ENCODE measurements around the gene PHF2. TPM values are rescaled to one million over a fixed set of nuclear protein-coding genes. Genes with fewer than 3 reads are reported as not detected.

The PHF2 gene
- total and polyA plus RNA-seq, 7 donors: 10.9 to 31.9 (median 21.4) TPM

DNA sequence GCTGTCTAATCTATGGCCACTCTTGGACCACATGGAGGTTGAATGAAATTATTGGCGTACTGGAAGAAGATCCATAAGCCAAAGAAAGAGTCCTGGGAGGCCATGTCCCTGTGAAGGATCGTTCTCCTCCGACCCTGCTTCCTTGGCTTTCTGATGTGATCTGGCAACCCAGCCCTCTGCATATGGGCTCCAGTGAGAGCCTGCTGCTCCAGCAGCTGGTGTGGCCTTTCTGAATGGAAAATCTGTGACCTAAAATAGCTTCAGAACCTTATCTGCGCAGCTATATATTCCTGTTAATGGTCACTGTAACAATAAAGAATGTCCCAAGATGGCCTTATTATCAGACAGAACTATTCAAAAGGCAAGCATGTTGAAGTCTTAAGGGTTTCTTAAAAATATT is 40.2 kb upstream of the PHF2 start:
- no peak overlapping the region for H3K27ac ChIP-seq
- no peaks in the 10 kb centered on the region for H3K9me3 ChIP-seq
- H3K36me3 ChIP-seq: peaks cover 0 to 45% (median 5%) of the 10 kb centered on the region in 4 donors
- no peak for DNase-seq
- TF ChIP-seq, protein P1, sequence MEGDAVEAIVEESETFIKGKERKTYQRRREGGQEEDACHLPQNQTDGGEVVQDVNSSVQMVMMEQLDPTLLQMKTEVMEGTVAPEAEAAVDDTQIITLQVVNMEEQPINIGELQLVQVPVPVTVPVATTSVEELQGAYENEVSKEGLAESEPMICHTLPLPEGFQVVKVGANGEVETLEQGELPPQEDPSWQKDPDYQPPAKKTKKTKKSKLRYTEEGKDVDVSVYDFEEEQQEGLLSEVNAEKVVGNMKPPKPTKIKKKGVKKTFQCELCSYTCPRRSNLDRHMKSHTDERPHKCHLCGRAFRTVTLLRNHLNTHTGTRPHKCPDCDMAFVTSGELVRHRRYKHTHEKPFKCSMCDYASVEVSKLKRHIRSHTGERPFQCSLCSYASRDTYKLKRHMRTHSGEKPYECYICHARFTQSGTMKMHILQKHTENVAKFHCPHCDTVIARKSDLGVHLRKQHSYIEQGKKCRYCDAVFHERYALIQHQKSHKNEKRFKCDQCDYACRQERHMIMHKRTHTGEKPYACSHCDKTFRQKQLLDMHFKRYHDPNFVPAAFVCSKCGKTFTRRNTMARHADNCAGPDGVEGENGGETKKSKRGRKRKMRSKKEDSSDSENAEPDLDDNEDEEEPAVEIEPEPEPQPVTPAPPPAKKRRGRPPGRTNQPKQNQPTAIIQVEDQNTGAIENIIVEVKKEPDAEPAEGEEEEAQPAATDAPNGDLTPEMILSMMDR (IDR thresholded peaks at IDR 0.05): no peak
- TF ChIP-seq POLR2AphosphoS5 (IDR thresholded peaks at IDR 0.05) (no peak), POLR2A (IDR thresholded peaks at IDR 0.05) (no peak), EP300 (IDR thresholded peaks at IDR 0.05) (no peak)
- 96 to 97% methylated on average over 4 of the region's 4 CpGs for WGBS, 2 donors
- peaks cover 0 to 20% (median 2%) of the 10 kb centered on the region in 4 donors for H3K4me1 ChIP-seq
- H3K27me3 ChIP-seq: no peaks in the 10 kb centered on the region
- intact Hi-C loops (cut with DNase I): no loop called here
- H3K4me3 ChIP-seq: no peak overlapping the region

DNA sequence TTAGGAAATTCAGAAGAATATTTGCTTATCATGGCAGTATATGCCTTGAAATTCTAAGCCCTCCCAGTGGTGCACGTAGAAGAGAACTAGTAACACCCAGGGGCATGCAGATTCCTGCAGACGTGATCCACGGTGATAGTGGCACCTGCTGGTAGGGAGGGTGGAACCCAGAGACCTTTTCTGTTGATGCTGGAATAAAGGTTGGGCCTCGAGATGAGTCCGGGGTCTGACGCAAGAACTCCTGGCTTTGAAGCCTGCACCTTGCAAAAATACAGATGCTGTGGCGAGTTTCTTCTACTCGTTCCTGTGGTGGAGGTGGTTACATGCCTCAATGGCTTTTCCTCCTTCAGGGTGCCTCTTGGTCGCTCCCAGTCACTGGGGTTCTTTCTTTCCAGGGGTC is 39.5 kb upstream of the PHF2 start:
- intact Hi-C loops (cut with DNase I): no loop called here
- Histone ChIP-seq H3K4me3 (no peak overlapping the region), H3K27ac (no peak overlapping the region), H3K36me3 (peaks cover 0 to 44% (median 5%) of the 10 kb centered on the region in 4 donors), H3K27me3 (no peaks in the 10 kb centered on the region), H3K4me1 (peaks cover 0 to 20% (median 5%) of the 10 kb centered on the region in 4 donors), H3K9me3 (no peaks in the 10 kb centered on the region)
- 68 to 77% methylated on average over 9 of the region's 9 CpGs for WGBS, 2 donors
- TF ChIP-seq POLR2AphosphoS5 (IDR thresholded peaks at IDR 0.05): no peak
- no peak for TF ChIP-seq EP300 (IDR thresholded peaks at IDR 0.05)
- TF ChIP-seq, protein P1 (IDR thresholded peaks at IDR 0.05): no peak
- no peak for TF ChIP-seq POLR2A (IDR thresholded peaks at IDR 0.05)
- DNase-seq: no peak

DNA sequence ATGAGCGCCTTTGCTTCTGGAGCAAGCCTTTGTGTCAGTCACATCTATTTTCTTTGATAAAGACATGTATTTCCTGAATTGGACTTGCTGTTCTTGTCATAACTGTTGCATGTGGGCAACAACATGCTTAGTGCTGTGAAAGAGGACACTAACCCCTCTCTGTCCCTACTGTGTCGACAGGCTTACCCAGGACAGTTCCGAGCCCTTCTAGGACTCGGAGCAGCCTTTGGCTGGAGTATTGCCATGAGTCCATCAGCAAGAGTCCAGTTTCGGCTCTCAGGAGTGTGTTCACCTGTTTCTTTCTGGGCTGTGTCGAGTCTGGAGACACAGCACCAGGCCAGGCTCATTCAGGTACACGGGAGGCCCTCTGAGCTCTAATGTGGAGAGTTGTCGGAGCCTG is 36.1 kb upstream of the PHF2 start:
- WGBS, 2 donors: 94 to 96% methylated on average over 8 of the region's 8 CpGs
- intact Hi-C loops (cut with DNase I): no loop called here
- H3K27me3 ChIP-seq: no peaks in the 10 kb centered on the region
- H3K4me3 ChIP-seq: no peak overlapping the region
- peaks cover 0 to 21% (median 13%) of the 10 kb centered on the region in 4 donors for H3K4me1 ChIP-seq
- no peak overlapping the region for H3K27ac ChIP-seq
- TF ChIP-seq, protein P1 (IDR thresholded peaks at IDR 0.05): no peak
- peaks cover 0 to 48% (median 11%) of the 10 kb centered on the region in 4 donors for H3K36me3 ChIP-seq
- no peak for DNase-seq
- H3K9me3 ChIP-seq: no peaks in the 10 kb centered on the region

DNA sequence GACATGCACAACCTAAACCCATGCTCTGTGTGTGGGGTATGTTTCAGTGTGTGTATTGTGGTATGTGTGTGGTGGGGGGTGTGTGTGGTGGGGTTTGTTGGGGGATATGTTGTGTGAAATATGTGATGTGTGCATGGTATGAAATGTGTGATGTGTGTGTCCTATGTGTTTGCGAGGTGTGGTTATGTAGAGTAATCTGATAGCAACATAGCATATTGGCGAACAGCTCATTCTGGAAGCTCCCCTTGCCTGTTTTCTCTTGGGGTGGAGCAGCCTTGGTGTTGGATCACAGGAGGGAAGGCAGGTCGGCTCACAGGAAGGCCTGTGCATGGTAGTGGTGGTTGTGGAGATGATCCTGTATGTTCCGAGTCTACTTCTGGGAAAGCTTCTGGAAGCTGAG is 35.4 kb upstream of the PHF2 start:
- H3K4me3 ChIP-seq: no peak overlapping the region
- no peaks in the 10 kb centered on the region for H3K27me3 ChIP-seq
- DNase-seq: no peak
- no peak overlapping the region for H3K27ac ChIP-seq
- 90 to 91% methylated on average over 4 of the region's 4 CpGs for WGBS, 2 donors
- H3K9me3 ChIP-seq: no peaks in the 10 kb centered on the region
- intact Hi-C loops (cut with DNase I): no loop called here
- H3K36me3 ChIP-seq: peaks cover 0 to 50% (median 11%) of the 10 kb centered on the region in 4 donors
- H3K4me1 ChIP-seq: peaks cover 0 to 21% (median 13%) of the 10 kb centered on the region in 4 donors
- TF ChIP-seq, protein P1 (IDR thresholded peaks at IDR 0.05): no peak
- TF ChIP-seq EP300 (IDR thresholded peaks at IDR 0.05) (no peak), POLR2A (IDR thresholded peaks at IDR 0.05) (no peak), POLR2AphosphoS5 (IDR thresholded peaks at IDR 0.05) (no peak)

Measured in sigmoid colon (tissue), 7 donors.